ENCODE measurements around the gene THBS1. TPM values are rescaled to one million over a fixed set of nuclear protein-coding genes. Genes with fewer than 3 reads are reported as not detected.

The THBS1 gene
- total RNA-seq, 1 experiment from 2014 or later, result 10.1 TPM

GRCh38 chr15:39621976-39622375 is 41.1 kb downstream of the THBS1 start:
- no peak for DNase-seq

GRCh38 chr15:39622660-39623516 is 42.0 kb downstream of the THBS1 start:
- no peak for DNase-seq

More at GRCh38 chr15:39621976-39622375, 41.1 kb downstream of the THBS1 start:
- Histone ChIP-seq H3K27me3 (ENCODE audit: control insufficient read depth, insufficient read depth, low read length) (no peaks in the 10 kb centered on the region), H3K4me3 (ENCODE audit: insufficient read depth, low read depth, low read length) (no peak overlapping the region), H3K36me3 (replicated peaks; ENCODE audit: control insufficient read depth, insufficient read depth, low read length) (no peaks in the 10 kb centered on the region)

GRCh38 chr15:39623529-39623931 is 42.7 kb downstream of the THBS1 start:
- no peaks in the 10 kb centered on the region for H3K27me3 ChIP-seq (ENCODE audit: control insufficient read depth, insufficient read depth, low read length)
- no peaks in the 10 kb centered on the region for H3K36me3 ChIP-seq (replicated peaks; ENCODE audit: control insufficient read depth, insufficient read depth, low read length)
- no peak overlapping the region for H3K4me3 ChIP-seq (ENCODE audit: insufficient read depth, low read depth, low read length)
- DNase-seq, result no peak

More at GRCh38 chr15:39622660-39623516, 42.0 kb downstream of the THBS1 start:
- Histone ChIP-seq H3K4me3 (ENCODE audit: insufficient read depth, low read depth, low read length) (no peak overlapping the region), H3K27me3 (ENCODE audit: control insufficient read depth, insufficient read depth, low read length) (no peaks in the 10 kb centered on the region), H3K36me3 (replicated peaks; ENCODE audit: control insufficient read depth, insufficient read depth, low read length) (no peaks in the 10 kb centered on the region)

GRCh38 chr15:39624806-39625205 is 43.9 kb downstream of the THBS1 start:
- H3K36me3 ChIP-seq (replicated peaks; ENCODE audit: control insufficient read depth, insufficient read depth, low read length), result no peaks in the 10 kb centered on the region
- H3K27me3 ChIP-seq (ENCODE audit: control insufficient read depth, insufficient read depth, low read length), result no peaks in the 10 kb centered on the region
- H3K4me3 ChIP-seq (ENCODE audit: insufficient read depth, low read depth, low read length), result no peak overlapping the region
- no peak for DNase-seq

- H3K4me3 ChIP-seq (ENCODE audit: insufficient read depth, low read depth, low read length), result no peak overlapping the region
- no peak for DNase-seq
- H3K27me3 ChIP-seq (ENCODE audit: control insufficient read depth, insufficient read depth, low read length), result no peaks in the 10 kb centered on the region
- H3K36me3 ChIP-seq (replicated peaks; ENCODE audit: control insufficient read depth, insufficient read depth, low read length), result no peaks in the 10 kb centered on the region
Measured at GRCh38 chr15:39625451-39625850, 44.6 kb downstream of the THBS1 start.

GRCh38 chr15:39625856-39626255 is 45.0 kb downstream of the THBS1 start:
- DNase-seq, result no peak
- no peaks in the 10 kb centered on the region for H3K27me3 ChIP-seq (ENCODE audit: control insufficient read depth, insufficient read depth, low read length)
- no peaks in the 10 kb centered on the region for H3K36me3 ChIP-seq (replicated peaks; ENCODE audit: control insufficient read depth, insufficient read depth, low read length)
- no peak overlapping the region for H3K4me3 ChIP-seq (ENCODE audit: insufficient read depth, low read depth, low read length)

GRCh38 chr15:39627451-39628143 is 46.7 kb downstream of the THBS1 start:
- no peak for DNase-seq
- Histone ChIP-seq H3K4me3 (ENCODE audit: insufficient read depth, low read depth, low read length) (no peak overlapping the region), H3K27me3 (ENCODE audit: control insufficient read depth, insufficient read depth, low read length) (no peaks in the 10 kb centered on the region), H3K36me3 (replicated peaks; ENCODE audit: control insufficient read depth, insufficient read depth, low read length) (no peaks in the 10 kb centered on the region)

GRCh38 chr15:39628144-39628508 is 47.2 kb downstream of the THBS1 start:
- DNase-seq, result peak; percentile 22
- no peak overlapping the region for H3K4me3 ChIP-seq (ENCODE audit: insufficient read depth, low read depth, low read length)
- H3K36me3 ChIP-seq (replicated peaks; ENCODE audit: control insufficient read depth, insufficient read depth, low read length), result no peaks in the 10 kb centered on the region
- no peaks in the 10 kb centered on the region for H3K27me3 ChIP-seq (ENCODE audit: control insufficient read depth, insufficient read depth, low read length)

- Histone ChIP-seq H3K27me3 (ENCODE audit: control insufficient read depth, insufficient read depth, low read length) (no peaks in the 10 kb centered on the region), H3K4me3 (ENCODE audit: insufficient read depth, low read depth, low read length) (no peak overlapping the region), H3K36me3 (replicated peaks; ENCODE audit: control insufficient read depth, insufficient read depth, low read length) (no peaks in the 10 kb centered on the region)
- no peak for DNase-seq
Measured at GRCh38 chr15:39628546-39629257, 47.8 kb downstream of the THBS1 start.

- H3K36me3 ChIP-seq (replicated peaks; ENCODE audit: control insufficient read depth, insufficient read depth, low read length), result no peaks in the 10 kb centered on the region
- no peaks in the 10 kb centered on the region for H3K27me3 ChIP-seq (ENCODE audit: control insufficient read depth, insufficient read depth, low read length)
- H3K4me3 ChIP-seq (ENCODE audit: insufficient read depth, low read depth, low read length), result no peak overlapping the region
- DNase-seq, result no peak
Measured at GRCh38 chr15:39629371-39629770, 48.5 kb downstream of the THBS1 start.

GRCh38 chr15:39629906-39630305 is 49.0 kb downstream of the THBS1 start:
- Histone ChIP-seq H3K36me3 (replicated peaks; ENCODE audit: control insufficient read depth, insufficient read depth, low read length) (no peaks in the 10 kb centered on the region), H3K4me3 (ENCODE audit: insufficient read depth, low read depth, low read length) (no peak overlapping the region), H3K27me3 (ENCODE audit: control insufficient read depth, insufficient read depth, low read length) (no peaks in the 10 kb centered on the region)
- no peak for DNase-seq

GRCh38 chr15:39631357-39631756 is 50.5 kb downstream of the THBS1 start:
- no peak for DNase-seq
- no peak overlapping the region for H3K4me3 ChIP-seq (ENCODE audit: insufficient read depth, low read depth, low read length)
- no peaks in the 10 kb centered on the region for H3K36me3 ChIP-seq (replicated peaks; ENCODE audit: control insufficient read depth, insufficient read depth, low read length)
- H3K27me3 ChIP-seq (ENCODE audit: control insufficient read depth, insufficient read depth, low read length), result no peaks in the 10 kb centered on the region

GRCh38 chr15:39638041-39638440 is 57.2 kb downstream of the THBS1 start:
- Histone ChIP-seq H3K4me3 (ENCODE audit: insufficient read depth, low read depth, low read length) (no peak overlapping the region), H3K36me3 (replicated peaks; ENCODE audit: control insufficient read depth, insufficient read depth, low read length) (no peaks in the 10 kb centered on the region), H3K27me3 (ENCODE audit: control insufficient read depth, insufficient read depth, low read length) (no peaks in the 10 kb centered on the region)
- no peak for DNase-seq

GRCh38 chr15:39639037-39639436 is 58.2 kb downstream of the THBS1 start:
- H3K4me3 ChIP-seq (ENCODE audit: insufficient read depth, low read depth, low read length), result no peak overlapping the region
- no peaks in the 10 kb centered on the region for H3K27me3 ChIP-seq (ENCODE audit: control insufficient read depth, insufficient read depth, low read length)
- no peaks in the 10 kb centered on the region for H3K36me3 ChIP-seq (replicated peaks; ENCODE audit: control insufficient read depth, insufficient read depth, low read length)
- no peak for DNase-seq

- Histone ChIP-seq H3K36me3 (replicated peaks; ENCODE audit: control insufficient read depth, insufficient read depth, low read length) (no peaks in the 10 kb centered on the region), H3K27me3 (ENCODE audit: control insufficient read depth, insufficient read depth, low read length) (no peaks in the 10 kb centered on the region), H3K4me3 (ENCODE audit: insufficient read depth, low read depth, low read length) (no peak overlapping the region)
- DNase-seq, result no peak
Measured at GRCh38 chr15:39640665-39641064, 59.8 kb downstream of the THBS1 start.
